Caco-2 (cell line): ENCODE measurements around the gene TSTD2. TPM values are rescaled to one million over a fixed set of nuclear protein-coding genes. Genes with fewer than 3 reads are reported as not detected.

Experiments used
- BruUV-seq: library from RNA; stranded (reverse); fragments of 400-500 nt; replicated peaks from 2 replicates; lab custom pipeline; 2021; lab: Mats Ljungman, UMichigan
- CTCF ChIA-PET: fragments of 300-600 bp; sonication (Branson Sonifier 250); formaldehyde crosslinking; loops from one replicate; lab custom pipeline; 2022; ENCODE audit warnings: antibody characterized with exemption; lab: Charles Lee
- POLR2A ChIA-PET: fragments of 300-600 bp; sonication (Branson Sonifier 250); formaldehyde crosslinking; loops from one replicate; lab custom pipeline; 2022; ENCODE audit warnings: antibody characterized with exemption; lab: Charles Lee
- DNase-seq, 2 experiments: peaks; one replicate each; pipeline versions ENCODE4 v3.0.0 to v3.0.0-alpha.2; 2020 to 2022
- H3K27me3 ChIP-seq: replicated peaks from 2 replicates; pipeline ENCODE4 v1.6.0; 2011; ENCODE audit warnings: low read length; ENCODE audit not compliant: control insufficient read depth, insufficient read depth
- H3K36me3 ChIP-seq: 2 replicates; pipeline ENCODE4 v1.5.1; 2011; ENCODE audit warnings: low read length; ENCODE audit not compliant: control insufficient read depth, insufficient read depth
- H3K4me1 ChIP-seq: fragments of 250-450 bp; sonication (Bioruptor Pico); 2 replicates; pipeline ENCODE4 v1.5.1; 2020; ENCODE audit warnings: mild to moderate bottlenecking
- H3K4me3 ChIP-seq: 2 replicates; pipeline ENCODE4 v1.5.1; 2011; ENCODE audit warnings: low read depth, mild to moderate bottlenecking, control low read depth, low read length
- H3K9me3 ChIP-seq: fragments of 250-450 bp; sonication (Bioruptor Pico); 2 replicates; pipeline ENCODE4 v1.5.1; 2020; ENCODE audit warnings: mild to moderate bottlenecking, moderate library complexity
- H3K27ac Mint-ChIP-seq: one replicate; pipeline ENCODE4 v1.8.0; 2022; ENCODE audit warnings: mixed read lengths; ENCODE audit not compliant: unreplicated experiment
- H3K27me3 Mint-ChIP-seq: one replicate; pipeline ENCODE4 v1.8.0; 2022; ENCODE audit warnings: mixed read lengths; ENCODE audit not compliant: insufficient read depth, unreplicated experiment
- H3K36me3 Mint-ChIP-seq: one replicate; pipeline ENCODE4 v1.8.0; 2022; ENCODE audit warnings: mild to moderate bottlenecking, mixed read lengths; ENCODE audit not compliant: insufficient read depth, unreplicated experiment
- H3K4me1 Mint-ChIP-seq: one replicate; pipeline ENCODE4 v1.8.0; 2022; ENCODE audit warnings: low read depth, mixed read lengths; ENCODE audit not compliant: unreplicated experiment
- H3K4me3 Mint-ChIP-seq: one replicate; pipeline ENCODE4 v1.8.0; 2022; ENCODE audit warnings: mild to moderate bottlenecking, moderate library complexity, mixed read lengths; ENCODE audit not compliant: unreplicated experiment
- H3K9me3 Mint-ChIP-seq: one replicate; pipeline ENCODE4 v1.8.0; 2022; ENCODE audit warnings: mixed read lengths; ENCODE audit not compliant: unreplicated experiment
- CTCF ChIP-seq, 2 experiments: fragments of 200-600 bp in 1 of 2; IDR thresholded peaks; 1 replicate in 1 of 2; 2 replicates in 1 of 2; pipeline versions ENCODE4 v1.5.1 to v1.8.0; 2011 to 2022; ENCODE audit warnings: antibody characterized with exemption in 1 of 2, control low read depth in 1 of 2, inconsistent platforms in 1 of 2, low read depth in 1 of 2, low read length in 1 of 2, mild to moderate bottlenecking in 1 of 2, moderate library complexity in 1 of 2; ENCODE audit not compliant: insufficient read depth in 1 of 2, severe bottlenecking in 1 of 2, unreplicated experiment in 1 of 2
- intact Hi-C: fragments of 100-400 bp; cut with micrococcal nuclease; formaldehyde crosslinking; loops from one replicate; pipeline ENCODE4 v1.10.0; 2022; ENCODE audit not compliant: unreplicated experiment
- total RNA-seq: library from RNA; stranded (reverse); gene quantifications from 2 replicates; pipeline ENCODE4 v1.2.3, GENCODE V29; 2022

Gene TSTD2
- total RNA-seq, 1 experiment from 2014 or later = 20.7 TPM

DNA sequence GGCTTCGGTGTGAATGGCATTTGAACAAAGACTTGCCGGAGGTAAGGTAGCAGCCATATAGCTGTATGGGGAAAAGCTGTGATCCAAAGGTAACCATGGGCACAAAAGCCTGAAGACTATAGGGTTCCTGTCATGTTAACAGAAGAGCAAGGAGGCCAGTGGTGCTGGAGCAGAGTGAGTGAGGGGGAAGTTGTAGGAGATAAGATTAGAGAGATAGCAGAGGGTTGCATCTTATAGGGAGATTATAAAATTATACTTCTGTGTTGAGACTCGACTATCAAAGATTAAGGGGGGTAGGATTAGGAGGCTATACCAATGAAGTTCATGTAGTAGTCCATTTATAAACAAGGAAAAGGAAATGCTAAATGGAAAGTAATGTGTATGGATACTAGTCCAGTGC lies 3.7 kb upstream of the TSTD2 start:
- POLR2A ChIA-PET = no interaction called here
- H3K4me1 ChIP-seq = peaks cover 5% of the 10 kb centered on the region
- no peak overlapping the region for H3K4me3 Mint-ChIP-seq
- intact Hi-C loops = no loop called here
- H3K27me3 Mint-ChIP-seq = no peaks in the 10 kb centered on the region
- CTCF ChIA-PET = no interaction called here
- H3K9me3 ChIP-seq = no peaks in the 10 kb centered on the region
- BruUV-seq = no TSS peak
- peak overlapping the region; percentile 5 for H3K27ac Mint-ChIP-seq
- no peaks in the 10 kb centered on the region for H3K9me3 Mint-ChIP-seq
- H3K36me3 ChIP-seq = no peaks in the 10 kb centered on the region
- no peaks in the 10 kb centered on the region for H3K27me3 ChIP-seq
- H3K4me3 ChIP-seq = no peak overlapping the region
- H3K4me1 Mint-ChIP-seq = peaks cover 9% of the 10 kb centered on the region
- no peak for DNase-seq
- peaks cover 35% of the 10 kb centered on the region for H3K36me3 Mint-ChIP-seq
- no peak for TF ChIP-seq CTCF (IDR thresholded peaks at IDR 0.05; ENCODE audit: insufficient read depth in 1 of 2, low read depth in 1 of 2, low read length in 1 of 2, severe bottlenecking in 1 of 2, unreplicated experiment in 1 of 2)

GRCh38 chr9:97635026-97635425 lies 1.9 kb upstream of the TSTD2 start:
- H3K27ac Mint-ChIP-seq = no peak overlapping the region
- no peak for TF ChIP-seq CTCF (IDR thresholded peaks at IDR 0.05; ENCODE audit: insufficient read depth in 1 of 2, low read depth in 1 of 2, low read length in 1 of 2, severe bottlenecking in 1 of 2, unreplicated experiment in 1 of 2)
- peaks cover 9% of the 10 kb centered on the region for H3K4me1 Mint-ChIP-seq
- H3K4me3 Mint-ChIP-seq = peak overlapping the region; percentile 95
- DNase-seq = no peak
- peaks cover 25% of the 10 kb centered on the region for H3K36me3 Mint-ChIP-seq
- H3K27me3 ChIP-seq = no peaks in the 10 kb centered on the region
- POLR2A ChIA-PET = no interaction called here
- intact Hi-C loops = no loop called here
- no peaks in the 10 kb centered on the region for H3K36me3 ChIP-seq
- H3K4me3 ChIP-seq = peak overlapping the region; percentile 99
- CTCF ChIA-PET = interaction anchor here (1.2 kb wide), 1 partner anchor 37 kb away, joined by 3 read pairs; no protein-coding TSS in a partner anchor
- no peaks in the 10 kb centered on the region for H3K9me3 Mint-ChIP-seq
- no peaks in the 10 kb centered on the region for H3K9me3 ChIP-seq
- H3K4me1 ChIP-seq = peaks cover 5% of the 10 kb centered on the region
- no peaks in the 10 kb centered on the region for H3K27me3 Mint-ChIP-seq
- no TSS peak for BruUV-seq

DNA sequence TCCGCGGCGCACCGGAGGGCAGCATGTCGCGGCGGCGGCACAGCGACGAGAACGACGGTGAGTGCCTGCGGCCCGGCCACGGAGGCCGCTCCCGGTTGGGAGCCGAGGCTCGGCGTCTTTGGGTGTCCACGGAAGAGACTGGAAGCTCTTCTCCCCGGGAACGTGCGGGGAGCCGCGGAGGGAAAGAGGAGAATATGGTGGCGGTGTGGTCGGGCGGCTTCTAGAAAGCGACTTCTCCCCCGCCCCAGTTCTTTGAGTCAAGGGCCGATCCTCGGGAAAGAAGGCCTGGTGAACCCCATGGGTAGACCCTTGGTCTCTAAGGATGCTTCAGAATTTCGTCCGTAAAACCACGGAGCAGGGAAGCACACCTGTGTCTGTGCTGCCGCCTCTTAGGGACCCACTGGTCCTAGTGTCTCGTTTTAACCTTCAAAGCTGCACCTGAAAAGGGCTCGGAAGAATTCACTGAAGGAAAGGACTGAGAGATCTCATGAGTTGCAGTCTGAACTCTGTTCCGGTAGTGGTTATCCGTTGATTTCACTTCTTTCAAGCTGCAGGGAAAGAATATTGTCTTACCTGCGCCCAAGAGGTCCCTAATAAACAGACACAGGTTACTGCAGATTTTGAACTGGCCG lies 807 bp upstream of the TSTD2 start:
- Histone ChIP-seq H3K4me1 (peaks cover 5% of the 10 kb centered on the region), H3K4me3 (peak overlapping the region; percentile 99), H3K9me3 (no peaks in the 10 kb centered on the region), H3K27me3 (no peaks in the 10 kb centered on the region), H3K36me3 (no peaks in the 10 kb centered on the region)
- no peaks in the 10 kb centered on the region for H3K27me3 Mint-ChIP-seq
- ChIA-PET CTCF (interaction anchor here (0.6 to 2.5 kb wide), 7 partner anchors 18 to 1289 kb away, joined by 3 to 12 read pairs (median 4); partner anchors contain the start of gene NANS), POLR2A (interaction anchor here (0.6 to 1.9 kb wide), 10 partner anchors 12 to 777 kb away, joined by 3 to 15 read pairs (median 8); partner anchors contain the start of genes ANP32B, TBC1D2, TMOD1 and XPA)
- peaks cover 29% of the 10 kb centered on the region for H3K36me3 Mint-ChIP-seq
- H3K27ac Mint-ChIP-seq = peak overlapping the region; percentile 100
- no peak for DNase-seq
- intact Hi-C loops = loop anchor here (2.0 to 5.0 kb wide), 2 partner anchors 63 to 353 kb away; partner anchors contain the start of gene XPA
- no TSS peak for BruUV-seq
- peak overlapping the region; percentile 95 for H3K4me3 Mint-ChIP-seq
- H3K9me3 Mint-ChIP-seq = no peaks in the 10 kb centered on the region
- no peak for TF ChIP-seq CTCF (IDR thresholded peaks at IDR 0.05; ENCODE audit: insufficient read depth in 1 of 2, low read depth in 1 of 2, low read length in 1 of 2, severe bottlenecking in 1 of 2, unreplicated experiment in 1 of 2)
- peaks cover 11% of the 10 kb centered on the region for H3K4me1 Mint-ChIP-seq
